ENCODE results near the gene UBXN10.

- TF ChIP-seq, protein P1, sequence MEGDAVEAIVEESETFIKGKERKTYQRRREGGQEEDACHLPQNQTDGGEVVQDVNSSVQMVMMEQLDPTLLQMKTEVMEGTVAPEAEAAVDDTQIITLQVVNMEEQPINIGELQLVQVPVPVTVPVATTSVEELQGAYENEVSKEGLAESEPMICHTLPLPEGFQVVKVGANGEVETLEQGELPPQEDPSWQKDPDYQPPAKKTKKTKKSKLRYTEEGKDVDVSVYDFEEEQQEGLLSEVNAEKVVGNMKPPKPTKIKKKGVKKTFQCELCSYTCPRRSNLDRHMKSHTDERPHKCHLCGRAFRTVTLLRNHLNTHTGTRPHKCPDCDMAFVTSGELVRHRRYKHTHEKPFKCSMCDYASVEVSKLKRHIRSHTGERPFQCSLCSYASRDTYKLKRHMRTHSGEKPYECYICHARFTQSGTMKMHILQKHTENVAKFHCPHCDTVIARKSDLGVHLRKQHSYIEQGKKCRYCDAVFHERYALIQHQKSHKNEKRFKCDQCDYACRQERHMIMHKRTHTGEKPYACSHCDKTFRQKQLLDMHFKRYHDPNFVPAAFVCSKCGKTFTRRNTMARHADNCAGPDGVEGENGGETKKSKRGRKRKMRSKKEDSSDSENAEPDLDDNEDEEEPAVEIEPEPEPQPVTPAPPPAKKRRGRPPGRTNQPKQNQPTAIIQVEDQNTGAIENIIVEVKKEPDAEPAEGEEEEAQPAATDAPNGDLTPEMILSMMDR (conservative IDR thresholded peaks at IDR 0.05; ENCODE audit: low read depth, low read length), result no peak
- TF ChIP-seq MAFK (IDR thresholded peaks at IDR 0.05; ENCODE audit: low read depth, low read length) (no peak), CEBPB (IDR thresholded peaks at IDR 0.05; ENCODE audit: low read depth, low read length) (no peak), MAZ (IDR thresholded peaks at IDR 0.05; ENCODE audit: borderline replicate concordance, low read depth, low read length) (no peak)
Observed at GRCh38 chr1:20184481-20184900, 1.4 kb upstream of the UBXN10 start.

Data from IMR-90 (cell line).